GM19240 (cell line): ENCODE results near the gene CDC37.
"Not testable (repeated sequence)": the region's sequence is repeated elsewhere in the genome, so short reads cannot be mapped to it uniquely, and the experiment has no call there.

Experiments used
- DNase-seq: peaks from one replicate; pipeline ENCODE4 v3.0.0; 2011; ENCODE audit warnings: low spot score; ENCODE audit not compliant: insufficient read length

Gene CDC37

GRCh38 chr19:10395003-10395402 is 8.3 kb downstream of the CDC37 start:
- DNase-seq = no peak

- no peak for DNase-seq
Measured at GRCh38 chr19:10393137-10393536, 10.2 kb downstream of the CDC37 start.

- DNase-seq = no peak
Measured at GRCh38 chr19:10392120-10392519, 11.2 kb downstream of the CDC37 start.

- peak; percentile 74 for DNase-seq
Measured at GRCh38 chr19:10390652-10391286, 12.6 kb downstream of the CDC37 start.

- DNase-seq = no peak
Measured at GRCh38 chr19:10389863-10390262, 13.5 kb downstream of the CDC37 start.

- no peak for DNase-seq
Measured at GRCh38 chr19:10388957-10389356, 14.4 kb downstream of the CDC37 start.

GRCh38 chr19:10384580-10384979 is 18.8 kb downstream of the CDC37 start:
- no peak for DNase-seq

- not testable (repeated sequence) for DNase-seq
Measured at GRCh38 chr19:10383223-10383499, 20.2 kb downstream of the CDC37 start.

GRCh38 chr19:10380313-10381102 is 22.8 kb downstream of the CDC37 start, which contains the start of gene TYK2:
Gene TYK2, minus strand, starts transcription at chr19:10380572. Its CDS starts 2,166 bp downstream, at chr19:10378406.
- peak; percentile 99 for DNase-seq

- DNase-seq = no peak
Measured at GRCh38 chr19:10379880-10380312, 23.4 kb downstream of the CDC37 start.

- no peak for DNase-seq
Measured at GRCh38 chr19:10378124-10378523, 25.2 kb downstream of the CDC37 start.

- not testable (repeated sequence) for DNase-seq
Measured at GRCh38 chr19:10377140-10377640, 26.2 kb downstream of the CDC37 start.

- DNase-seq = no peak
Measured at GRCh38 chr19:10374931-10375330, 28.4 kb downstream of the CDC37 start.

- DNase-seq = no peak
Measured at GRCh38 chr19:10372690-10373089, 30.7 kb downstream of the CDC37 start.

- DNase-seq = no peak
Measured at GRCh38 chr19:10368101-10368803, 35.1 kb downstream of the CDC37 start.

- DNase-seq = not testable (repeated sequence)
Measured at GRCh38 chr19:10366950-10367512, 36.3 kb downstream of the CDC37 start.

GRCh38 chr19:10365518-10365917 is 37.8 kb downstream of the CDC37 start:
- DNase-seq = no peak

GRCh38 chr19:10364644-10365043 is 38.7 kb downstream of the CDC37 start:
- no peak for DNase-seq

GRCh38 chr19:10363789-10364281 is 39.5 kb downstream of the CDC37 start:
- DNase-seq = no peak

GRCh38 chr19:10362259-10362658 is 41.1 kb downstream of the CDC37 start:
- DNase-seq = no peak

GRCh38 chr19:10361569-10362011 is 41.8 kb downstream of the CDC37 start:
- no peak for DNase-seq

GRCh38 chr19:10356431-10356830 is 46.9 kb downstream of the CDC37 start:
- no peak for DNase-seq
